GM03348 (cell line): ENCODE results near the gene ZNF581.

Experiments used
- DNase-seq: peaks from one replicate; pipeline ENCODE4 v3.0.0; 2012; ENCODE audit warnings: low spot score

ZNF581 gene

GRCh38 chr19:55648585-55649267 lies 5.3 kb downstream of the ZNF581 start:
- no peak for DNase-seq

DNA sequence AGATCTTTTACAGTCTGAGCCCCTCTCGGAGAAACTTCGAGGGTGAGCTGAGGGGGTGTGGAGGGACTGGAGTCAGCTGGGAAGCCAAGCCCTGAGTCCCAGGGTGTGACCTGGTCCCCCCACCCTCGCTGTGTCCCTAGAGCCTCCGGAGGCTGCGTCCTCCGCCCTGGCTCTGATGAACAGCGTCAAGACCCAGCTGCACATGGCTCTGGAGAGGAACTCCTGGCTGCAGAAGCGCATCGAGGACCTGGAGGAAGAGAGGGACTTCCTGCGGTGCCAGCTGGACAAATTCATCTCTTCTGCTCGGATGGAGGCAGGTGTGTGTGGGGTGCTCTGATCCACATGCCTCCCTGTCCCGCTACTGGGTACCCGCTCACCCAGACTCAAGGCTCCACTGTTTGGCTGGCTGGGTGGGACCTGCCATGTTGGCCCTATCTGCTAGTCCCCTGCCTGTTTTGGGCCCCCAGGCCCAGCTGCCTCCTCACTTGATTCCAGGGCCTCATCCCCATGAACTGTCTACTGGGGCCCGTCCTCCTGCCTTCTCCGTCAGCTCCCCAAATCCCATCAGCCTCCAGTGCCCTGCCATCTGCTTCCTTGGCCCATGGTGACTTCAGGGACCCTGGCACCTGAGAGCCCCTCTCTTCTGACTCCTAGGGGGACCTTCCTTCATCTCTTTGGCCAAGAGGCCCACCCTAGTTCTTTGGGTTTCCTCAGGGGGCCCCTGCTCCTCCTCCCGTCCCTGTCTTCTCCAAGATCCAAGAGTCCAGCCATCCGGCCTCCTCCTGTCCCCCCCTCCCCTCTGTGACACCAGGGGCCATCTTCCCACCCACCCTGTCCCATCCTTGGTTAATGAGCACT lies 6.0 kb downstream of the ZNF581 start:
- no peak for DNase-seq

- DNase-seq = no peak
Measured at GRCh38 chr19:55650126-55650557, 6.7 kb downstream of the ZNF581 start.

- DNase-seq = no peak
Measured at GRCh38 chr19:55650602-55651230, 7.3 kb downstream of the ZNF581 start.

GRCh38 chr19:55651236-55651635 lies 7.8 kb downstream of the ZNF581 start:
- no peak for DNase-seq

GRCh38 chr19:55652311-55653128 lies 9.1 kb downstream of the ZNF581 start:
- DNase-seq = no peak

DNA sequence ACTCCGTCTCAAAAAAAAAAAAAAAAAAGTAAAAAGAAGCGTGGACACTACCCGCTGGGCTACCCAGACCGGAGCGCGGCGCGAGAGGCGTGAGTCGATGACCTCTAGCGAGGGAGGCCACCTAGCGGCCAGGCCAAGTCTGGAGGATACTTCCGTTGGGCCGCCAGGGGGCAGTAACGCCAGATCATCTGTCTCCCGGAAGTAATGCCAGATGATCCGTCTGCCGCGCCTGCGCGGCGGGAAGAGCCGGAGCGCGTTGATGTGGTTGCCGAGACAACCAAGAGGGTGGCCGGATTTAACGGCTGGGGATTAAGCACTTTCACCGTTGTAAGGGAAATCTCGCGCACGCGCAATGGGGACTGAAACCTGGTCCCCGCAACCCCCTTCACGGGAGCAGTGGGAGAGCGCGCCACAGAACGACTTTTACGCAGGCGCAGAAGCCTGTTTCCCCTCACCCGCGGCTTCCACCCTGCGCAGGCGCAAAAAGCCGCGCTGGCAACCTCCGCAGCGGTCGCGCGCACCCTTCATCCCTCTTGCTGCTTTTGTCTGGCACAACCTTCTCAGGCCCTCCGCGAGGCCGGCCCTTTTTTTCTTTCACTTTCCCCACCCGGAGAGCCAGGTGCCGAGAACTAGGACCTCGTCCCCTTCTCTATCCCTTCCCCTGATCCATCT lies 10.3 kb downstream of the ZNF581 start:
- DNase-seq = peak; percentile 94

DNA sequence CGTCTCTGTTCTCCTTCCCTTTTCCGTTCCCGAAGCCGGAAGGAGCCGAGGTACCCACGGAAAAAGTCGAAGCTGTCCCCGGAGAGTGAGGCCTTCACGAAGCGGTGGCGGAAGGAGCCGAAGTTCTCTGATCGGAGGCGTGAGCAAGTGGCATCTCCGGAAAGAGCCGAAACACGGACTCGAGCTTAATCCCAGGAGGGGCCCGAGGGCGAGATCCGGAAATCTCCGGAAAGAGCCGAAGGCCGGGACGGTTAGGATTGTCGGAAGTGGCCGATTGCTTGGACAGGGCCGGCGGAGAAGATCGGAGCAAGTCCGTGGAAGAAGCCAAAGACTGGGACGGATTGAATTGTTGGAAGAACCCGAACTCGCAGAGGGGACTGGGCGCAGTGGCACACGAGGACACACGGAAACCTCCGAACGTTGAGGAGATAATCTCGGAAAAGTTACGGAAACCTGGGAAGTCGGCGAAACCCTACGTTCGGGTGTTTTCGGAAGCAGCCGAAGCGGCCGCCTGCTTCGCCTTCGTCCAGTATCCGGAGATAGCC lies 10.9 kb downstream of the ZNF581 start:
- DNase-seq = peak; percentile 94

GRCh38 chr19:55654868-55655647 lies 11.6 kb downstream of the ZNF581 start, which contains the start of gene U2AF2:
Gene U2AF2 (plus strand): TSS chr19:55655035. CDS start chr19:55655105, 70 bp downstream.
- peak; percentile 99 for DNase-seq

- DNase-seq = no peak
Measured at GRCh38 chr19:55655648-55656040, 12.2 kb downstream of the ZNF581 start.

DNA sequence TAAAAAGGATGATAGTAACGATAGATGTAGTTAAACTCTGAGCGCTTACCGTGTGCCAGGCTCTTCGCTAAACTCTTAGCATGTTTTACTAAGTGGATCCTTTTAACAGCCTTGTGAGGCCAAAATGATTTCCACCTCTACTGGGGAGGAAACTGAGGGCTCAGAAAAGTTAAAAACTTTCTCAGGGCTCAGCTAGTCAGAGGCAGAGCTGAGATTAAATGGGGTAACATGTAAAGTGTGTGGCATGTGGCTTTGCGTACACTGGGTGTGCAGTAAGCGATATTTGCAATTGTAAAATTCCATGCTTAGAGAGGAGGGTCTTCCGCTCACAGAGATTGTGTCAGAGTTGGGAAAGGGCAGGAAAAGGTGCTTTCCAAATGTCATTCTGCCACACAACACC lies 13.1 kb downstream of the ZNF581 start:
- DNase-seq = no peak

DNA sequence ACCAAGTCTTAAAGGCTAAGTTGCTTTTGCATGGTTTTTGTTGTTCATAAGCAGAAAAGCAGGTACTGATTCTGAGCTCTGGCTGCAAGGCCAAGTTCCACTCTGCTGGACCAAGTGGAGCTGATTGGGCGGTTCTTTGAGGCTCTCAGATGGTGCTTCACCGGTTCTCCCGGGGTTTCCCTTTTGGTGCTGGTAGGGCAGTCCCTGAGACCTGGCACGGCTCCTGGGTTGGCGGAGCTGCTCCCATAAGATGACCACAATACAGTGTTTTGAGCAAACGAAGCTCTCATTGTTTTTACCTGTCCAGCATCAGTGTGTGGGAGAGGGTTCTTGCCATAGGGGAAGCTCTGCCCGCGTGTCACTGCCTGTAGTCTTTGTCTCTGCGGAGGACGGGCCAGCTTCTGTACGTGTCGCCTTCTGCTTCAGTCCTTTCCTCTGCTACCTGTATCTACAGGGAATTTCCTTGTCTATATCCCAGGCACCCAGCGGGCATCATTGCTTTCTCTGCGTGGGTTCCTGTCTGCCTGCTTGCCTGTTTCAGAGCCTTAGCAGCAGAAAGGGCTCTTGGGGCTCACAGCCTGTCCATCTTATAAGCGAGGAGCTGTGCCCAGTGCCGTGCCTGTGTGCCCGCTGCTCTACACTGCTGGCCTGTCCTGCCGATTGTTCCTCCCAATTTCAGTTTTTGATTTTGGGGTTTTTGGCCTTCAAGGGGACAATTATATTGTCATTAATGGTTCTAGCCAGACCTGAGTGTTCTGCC lies 13.7 kb downstream of the ZNF581 start:
- DNase-seq = no peak

DNA sequence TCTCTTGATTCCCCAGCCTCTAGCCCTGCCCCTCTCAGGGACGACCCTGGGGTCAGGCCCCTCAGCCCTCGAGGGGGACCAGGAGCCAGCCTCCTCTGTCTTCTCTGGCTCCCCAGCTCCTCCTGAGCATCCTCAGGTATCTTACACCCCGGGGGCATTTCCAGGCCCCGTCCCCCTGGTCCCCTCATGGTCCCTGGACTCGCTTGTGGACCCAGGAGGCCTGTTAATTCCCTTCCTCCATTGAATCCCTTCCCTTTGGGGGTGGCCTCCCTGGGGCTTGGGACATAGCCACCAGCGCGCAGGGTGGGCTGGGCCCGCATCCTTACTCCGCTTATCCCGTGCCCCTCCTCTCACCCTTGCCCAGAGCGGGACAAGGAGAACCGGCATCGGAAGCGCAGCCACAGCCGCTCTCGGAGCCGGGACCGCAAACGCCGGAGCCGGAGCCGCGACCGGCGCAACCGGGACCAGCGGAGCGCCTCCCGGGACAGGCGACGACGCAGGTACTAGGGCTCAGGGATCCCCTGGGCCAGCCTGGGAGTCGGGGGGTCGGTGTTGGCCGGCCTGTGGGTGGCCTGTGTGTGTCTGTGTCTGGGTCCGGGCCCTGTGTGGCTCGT lies 15.5 kb downstream of the ZNF581 start:
- no peak for DNase-seq

GRCh38 chr19:55659822-55660221 lies 16.4 kb downstream of the ZNF581 start:
- DNase-seq = no peak

GRCh38 chr19:55660404-55660803 lies 17.0 kb downstream of the ZNF581 start:
- DNase-seq = no peak

GRCh38 chr19:55660991-55661390 lies 17.5 kb downstream of the ZNF581 start:
- no peak for DNase-seq

DNA sequence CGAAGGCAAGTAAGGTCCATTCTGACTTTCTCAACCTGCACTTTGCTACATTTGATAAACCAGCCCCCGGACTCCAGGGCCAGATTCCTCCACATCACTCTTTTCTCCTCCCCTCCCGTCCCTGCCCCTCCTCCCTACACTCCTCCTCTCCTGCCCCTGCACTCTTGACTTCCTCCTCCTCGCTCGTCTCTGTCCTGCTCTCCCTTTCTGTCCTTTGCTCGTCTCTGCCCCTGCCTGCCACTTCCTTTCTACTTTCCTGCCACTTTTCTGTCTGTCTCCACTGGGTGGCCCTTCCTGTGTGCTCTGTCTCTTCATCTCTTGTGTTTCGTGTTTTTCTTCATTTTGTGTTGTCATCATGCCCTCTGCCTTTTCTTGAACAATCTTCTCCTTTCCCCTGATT lies 18.4 kb downstream of the ZNF581 start:
- DNase-seq = no peak

- no peak for DNase-seq
Measured at GRCh38 chr19:55663846-55664536, 20.5 kb downstream of the ZNF581 start.
